GM23338 (cell line): Measurements from ENCODE around the gene METTL24. TPM values are rescaled to one million over a fixed set of nuclear protein-coding genes. Genes with fewer than 3 reads are reported as not detected.

Experiments
- ATAC-seq: fragments of 200-7000 bp; cut with Tn5 transposase; 3 replicates; pipeline ENCODE4 v1.9.1; 2020
- DNase-seq: peaks from one replicate; pipeline ENCODE4 v3.0.0-alpha.2; 2015; ENCODE audit warnings: low spot score
- H2AFZ ChIP-seq: fragments of 200-600 bp; sonication (generic); 2 replicates; pipeline ENCODE4 v1.8.0; 2016; ENCODE audit warnings: antibody characterized with exemption, mild to moderate bottlenecking, moderate library complexity
- H3F3A ChIP-seq: fragments of 200-600 bp; sonication (generic); replicated peaks from 2 replicates; pipeline ENCODE4 v1.8.0; 2017; ENCODE audit warnings: antibody characterized with exemption, mixed run types, low read depth
- H3K27ac ChIP-seq: fragments of 200-600 bp; sonication (generic); 2 replicates; pipeline ENCODE4 v1.6.1; 2016; ENCODE audit warnings: low read depth
- H3K27me3 ChIP-seq: fragments of 200-600 bp; sonication (generic); 2 replicates; pipeline ENCODE4 v1.8.0; 2016; ENCODE audit warnings: mild to moderate bottlenecking, mixed run types, moderate library complexity; ENCODE audit not compliant: insufficient read depth
- H3K36me3 ChIP-seq: fragments of 200-600 bp; sonication (generic); 2 replicates; pipeline ENCODE4 v1.8.0; 2016; ENCODE audit warnings: mild to moderate bottlenecking; ENCODE audit not compliant: insufficient read depth
- H3K4me1 ChIP-seq: fragments of 200-600 bp; sonication (generic); 2 replicates; pipeline ENCODE4 v1.8.0; 2016; ENCODE audit warnings: mild to moderate bottlenecking, moderate library complexity; ENCODE audit not compliant: insufficient read depth
- H3K4me2 ChIP-seq: fragments of 200-600 bp; sonication (generic); 2 replicates; pipeline ENCODE4 v1.7.1; 2017; ENCODE audit warnings: mixed run types
- H3K4me3 ChIP-seq: fragments of 200-600 bp; sonication (generic); 2 replicates; pipeline ENCODE4 v1.6.1; 2016; ENCODE audit warnings: mixed run types
- H3K79me2 ChIP-seq: fragments of 200-600 bp; sonication (generic); replicated peaks from 2 replicates; pipeline ENCODE4 v1.8.0; 2017; ENCODE audit warnings: mild to moderate bottlenecking; ENCODE audit not compliant: insufficient read depth
- H3K9me2 ChIP-seq: fragments of 200-600 bp; sonication (generic); 2 replicates; pipeline ENCODE4 v1.8.0; 2017; ENCODE audit not compliant: insufficient read depth
- H4K20me1 ChIP-seq: fragments of 200-600 bp; sonication (generic); replicated peaks from 2 replicates; pipeline ENCODE4 v1.8.0; 2017; ENCODE audit warnings: mild to moderate bottlenecking; ENCODE audit not compliant: insufficient read depth
- H3K27ac Mint-ChIP-seq: 2 replicates; pipeline ENCODE4 v1.8.0; 2020; ENCODE audit warnings: inconsistent platforms, mild to moderate bottlenecking, moderate library complexity, mixed read lengths
- H3K27me3 Mint-ChIP-seq: 3 replicates; pipeline ENCODE4 v1.8.0; 2022; ENCODE audit warnings: low read depth, mild to moderate bottlenecking, moderate library complexity, mixed read lengths, inconsistent platforms; ENCODE audit not compliant: insufficient read depth, poor library complexity
- H3K36me3 Mint-ChIP-seq: 3 replicates; pipeline ENCODE4 v1.8.0; 2021; ENCODE audit warnings: low read depth, mild to moderate bottlenecking, inconsistent platforms, moderate library complexity, mixed read lengths
- H3K4me1 Mint-ChIP-seq: 3 replicates; pipeline ENCODE4 v1.8.0; 2020; ENCODE audit warnings: mild to moderate bottlenecking, inconsistent platforms, mixed read lengths
- H3K4me3 Mint-ChIP-seq: 3 replicates; pipeline ENCODE4 v1.8.0; 2021; ENCODE audit warnings: moderate library complexity, mild to moderate bottlenecking, inconsistent platforms, mixed read lengths
- H3K9me3 Mint-ChIP-seq: 3 replicates; pipeline ENCODE4 v1.8.0; 2020; ENCODE audit warnings: moderate library complexity, mild to moderate bottlenecking, inconsistent platforms, mixed read lengths
- CREB1 ChIP-seq: fragments of 250-450 bp; sonication (Bioruptor Pico); IDR thresholded peaks from 2 replicates; pipeline ENCODE4 v1.5.0; 2020; ENCODE audit warnings: low read depth, mild to moderate bottlenecking, moderate library complexity
- EZH2 ChIP-seq: fragments of 200-600 bp; sonication (generic); IDR thresholded peaks from one replicate; pipeline ENCODE4 v1.8.0; 2017; ENCODE audit warnings: antibody characterized with exemption, mild to moderate bottlenecking, low read depth; ENCODE audit not compliant: unreplicated experiment
- EZH2phosphoT487 ChIP-seq: fragments of 200-600 bp; sonication (generic); IDR thresholded peaks from one replicate; pipeline ENCODE4 v1.8.1; 2018; ENCODE audit warnings: antibody characterized with exemption; ENCODE audit not compliant: unreplicated experiment
- JUNB ChIP-seq: IDR thresholded peaks from one replicate; pipeline ENCODE4 v1.6.1; 2016; ENCODE audit warnings: antibody characterized with exemption; ENCODE audit not compliant: unreplicated experiment
- POLR2AphosphoS5 ChIP-seq: IDR thresholded peaks from 2 replicates; pipeline ENCODE4 v1.6.1; 2016; ENCODE audit warnings: antibody characterized with exemption, low read depth
- ZNF331 ChIP-seq: fragments of 250-450 bp; sonication (Bioruptor Pico); IDR thresholded peaks from 2 replicates; pipeline ENCODE4 v1.5.0; 2020; ENCODE audit warnings: low read depth, mild to moderate bottlenecking, moderate library complexity
- polyA plus RNA-seq: library from polyadenylated mRNA; unstranded; fragments of >200 nt; fragmentation: Nextera tagmentation; extraction: Ambion mirVana; gene quantifications from 2 replicates; pipeline ENCODE4 v1.2.1, GENCODE V29; 2016
- total RNA-seq: library from RNA; depleted of rRNA; stranded (reverse); fragments of >200 nt; shearing (Covaris generic); gene quantifications from 2 replicates; pipeline ENCODE4 v1.2.3, GENCODE V29; 2014
- TF ChIP-seq, protein P1 (sequence below), 2 experiments: fragments of 200-600 bp in 1 of 2; sonication (generic) in 1 of 2; conservative IDR thresholded peaks; 2 replicates each; pipeline versions ENCODE4 v1.5.1 to v1.6.1; 2016 to 2017; ENCODE audit warnings: antibody characterized with exemption in 2 of 2, low read depth in 2 of 2, mild to moderate bottlenecking in 2 of 2, moderate library complexity in 1 of 2
- TF ChIP-seq, protein P2 (sequence below): fragments of 250-450 bp; sonication (Bioruptor Pico); IDR thresholded peaks from 2 replicates; pipeline ENCODE4 v1.5.0; 2020; ENCODE audit warnings: mild to moderate bottlenecking, moderate library complexity
- TF ChIP-seq, protein P3 (sequence below): IDR thresholded peaks from one replicate; pipeline ENCODE4 v1.6.1; 2018; ENCODE audit warnings: antibody characterized with exemption; ENCODE audit not compliant: unreplicated experiment

METTL24 gene
- total and polyA plus RNA-seq, 2 experiments from 2014 or later = 0.35 TPM; not detected in 1

DNA sequence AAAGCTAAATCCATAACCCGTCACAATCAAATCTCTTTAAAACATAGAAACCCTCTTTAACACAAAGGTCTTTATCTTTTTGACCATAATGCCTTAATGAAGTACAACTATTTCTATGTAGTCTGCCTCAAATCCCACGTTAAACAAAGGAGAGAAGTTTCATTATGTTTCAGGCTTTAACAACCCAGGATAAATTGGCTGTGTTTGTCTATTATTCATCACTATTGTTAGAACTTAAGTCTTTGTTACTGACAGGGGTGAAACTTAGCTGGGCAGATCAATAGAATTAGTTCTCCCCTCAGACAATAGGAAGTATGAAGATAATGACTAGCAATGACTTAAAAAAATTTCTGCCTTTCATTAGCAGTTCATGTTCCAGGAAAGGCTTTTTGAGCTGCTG lies 10.1 kb upstream of the METTL24 start:
- Histone ChIP-seq H3K27me3 (no peaks in the 10 kb centered on the region), H3K79me2 (no peaks in the 10 kb centered on the region), H3K9me2 (0 out of 2 replicates have a peak, but pooled peaks cover 3% of the 10 kb centered on the region), H3K4me2 (no peak overlapping the region), H3F3A (no peaks in the 10 kb centered on the region), H3K27ac (no peak overlapping the region), H4K20me1 (no peaks in the 10 kb centered on the region), H2AFZ (no peak overlapping the region), H3K4me1 (peaks cover 16% of the 10 kb centered on the region), H3K4me3 (no peak overlapping the region), H3K36me3 (no peaks in the 10 kb centered on the region)
- peaks cover 18% of the 10 kb centered on the region; the same call in 2 of the 3 replicates for H3K4me1 Mint-ChIP-seq
- H3K9me3 Mint-ChIP-seq = no peaks in the 10 kb centered on the region
- no peak for DNase-seq
- no peak overlapping the region for H3K4me3 Mint-ChIP-seq
- no peak for ATAC-seq
- H3K36me3 Mint-ChIP-seq = no peaks in the 10 kb centered on the region
- no peak for TF ChIP-seq EZH2phosphoT487
- TF ChIP-seq, protein P1, sequence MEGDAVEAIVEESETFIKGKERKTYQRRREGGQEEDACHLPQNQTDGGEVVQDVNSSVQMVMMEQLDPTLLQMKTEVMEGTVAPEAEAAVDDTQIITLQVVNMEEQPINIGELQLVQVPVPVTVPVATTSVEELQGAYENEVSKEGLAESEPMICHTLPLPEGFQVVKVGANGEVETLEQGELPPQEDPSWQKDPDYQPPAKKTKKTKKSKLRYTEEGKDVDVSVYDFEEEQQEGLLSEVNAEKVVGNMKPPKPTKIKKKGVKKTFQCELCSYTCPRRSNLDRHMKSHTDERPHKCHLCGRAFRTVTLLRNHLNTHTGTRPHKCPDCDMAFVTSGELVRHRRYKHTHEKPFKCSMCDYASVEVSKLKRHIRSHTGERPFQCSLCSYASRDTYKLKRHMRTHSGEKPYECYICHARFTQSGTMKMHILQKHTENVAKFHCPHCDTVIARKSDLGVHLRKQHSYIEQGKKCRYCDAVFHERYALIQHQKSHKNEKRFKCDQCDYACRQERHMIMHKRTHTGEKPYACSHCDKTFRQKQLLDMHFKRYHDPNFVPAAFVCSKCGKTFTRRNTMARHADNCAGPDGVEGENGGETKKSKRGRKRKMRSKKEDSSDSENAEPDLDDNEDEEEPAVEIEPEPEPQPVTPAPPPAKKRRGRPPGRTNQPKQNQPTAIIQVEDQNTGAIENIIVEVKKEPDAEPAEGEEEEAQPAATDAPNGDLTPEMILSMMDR (conservative IDR thresholded peaks at IDR 0.05; ENCODE audit: low read depth in 2 of 2) = no peak
- no peak for TF ChIP-seq POLR2AphosphoS5
- TF ChIP-seq, protein P2, sequence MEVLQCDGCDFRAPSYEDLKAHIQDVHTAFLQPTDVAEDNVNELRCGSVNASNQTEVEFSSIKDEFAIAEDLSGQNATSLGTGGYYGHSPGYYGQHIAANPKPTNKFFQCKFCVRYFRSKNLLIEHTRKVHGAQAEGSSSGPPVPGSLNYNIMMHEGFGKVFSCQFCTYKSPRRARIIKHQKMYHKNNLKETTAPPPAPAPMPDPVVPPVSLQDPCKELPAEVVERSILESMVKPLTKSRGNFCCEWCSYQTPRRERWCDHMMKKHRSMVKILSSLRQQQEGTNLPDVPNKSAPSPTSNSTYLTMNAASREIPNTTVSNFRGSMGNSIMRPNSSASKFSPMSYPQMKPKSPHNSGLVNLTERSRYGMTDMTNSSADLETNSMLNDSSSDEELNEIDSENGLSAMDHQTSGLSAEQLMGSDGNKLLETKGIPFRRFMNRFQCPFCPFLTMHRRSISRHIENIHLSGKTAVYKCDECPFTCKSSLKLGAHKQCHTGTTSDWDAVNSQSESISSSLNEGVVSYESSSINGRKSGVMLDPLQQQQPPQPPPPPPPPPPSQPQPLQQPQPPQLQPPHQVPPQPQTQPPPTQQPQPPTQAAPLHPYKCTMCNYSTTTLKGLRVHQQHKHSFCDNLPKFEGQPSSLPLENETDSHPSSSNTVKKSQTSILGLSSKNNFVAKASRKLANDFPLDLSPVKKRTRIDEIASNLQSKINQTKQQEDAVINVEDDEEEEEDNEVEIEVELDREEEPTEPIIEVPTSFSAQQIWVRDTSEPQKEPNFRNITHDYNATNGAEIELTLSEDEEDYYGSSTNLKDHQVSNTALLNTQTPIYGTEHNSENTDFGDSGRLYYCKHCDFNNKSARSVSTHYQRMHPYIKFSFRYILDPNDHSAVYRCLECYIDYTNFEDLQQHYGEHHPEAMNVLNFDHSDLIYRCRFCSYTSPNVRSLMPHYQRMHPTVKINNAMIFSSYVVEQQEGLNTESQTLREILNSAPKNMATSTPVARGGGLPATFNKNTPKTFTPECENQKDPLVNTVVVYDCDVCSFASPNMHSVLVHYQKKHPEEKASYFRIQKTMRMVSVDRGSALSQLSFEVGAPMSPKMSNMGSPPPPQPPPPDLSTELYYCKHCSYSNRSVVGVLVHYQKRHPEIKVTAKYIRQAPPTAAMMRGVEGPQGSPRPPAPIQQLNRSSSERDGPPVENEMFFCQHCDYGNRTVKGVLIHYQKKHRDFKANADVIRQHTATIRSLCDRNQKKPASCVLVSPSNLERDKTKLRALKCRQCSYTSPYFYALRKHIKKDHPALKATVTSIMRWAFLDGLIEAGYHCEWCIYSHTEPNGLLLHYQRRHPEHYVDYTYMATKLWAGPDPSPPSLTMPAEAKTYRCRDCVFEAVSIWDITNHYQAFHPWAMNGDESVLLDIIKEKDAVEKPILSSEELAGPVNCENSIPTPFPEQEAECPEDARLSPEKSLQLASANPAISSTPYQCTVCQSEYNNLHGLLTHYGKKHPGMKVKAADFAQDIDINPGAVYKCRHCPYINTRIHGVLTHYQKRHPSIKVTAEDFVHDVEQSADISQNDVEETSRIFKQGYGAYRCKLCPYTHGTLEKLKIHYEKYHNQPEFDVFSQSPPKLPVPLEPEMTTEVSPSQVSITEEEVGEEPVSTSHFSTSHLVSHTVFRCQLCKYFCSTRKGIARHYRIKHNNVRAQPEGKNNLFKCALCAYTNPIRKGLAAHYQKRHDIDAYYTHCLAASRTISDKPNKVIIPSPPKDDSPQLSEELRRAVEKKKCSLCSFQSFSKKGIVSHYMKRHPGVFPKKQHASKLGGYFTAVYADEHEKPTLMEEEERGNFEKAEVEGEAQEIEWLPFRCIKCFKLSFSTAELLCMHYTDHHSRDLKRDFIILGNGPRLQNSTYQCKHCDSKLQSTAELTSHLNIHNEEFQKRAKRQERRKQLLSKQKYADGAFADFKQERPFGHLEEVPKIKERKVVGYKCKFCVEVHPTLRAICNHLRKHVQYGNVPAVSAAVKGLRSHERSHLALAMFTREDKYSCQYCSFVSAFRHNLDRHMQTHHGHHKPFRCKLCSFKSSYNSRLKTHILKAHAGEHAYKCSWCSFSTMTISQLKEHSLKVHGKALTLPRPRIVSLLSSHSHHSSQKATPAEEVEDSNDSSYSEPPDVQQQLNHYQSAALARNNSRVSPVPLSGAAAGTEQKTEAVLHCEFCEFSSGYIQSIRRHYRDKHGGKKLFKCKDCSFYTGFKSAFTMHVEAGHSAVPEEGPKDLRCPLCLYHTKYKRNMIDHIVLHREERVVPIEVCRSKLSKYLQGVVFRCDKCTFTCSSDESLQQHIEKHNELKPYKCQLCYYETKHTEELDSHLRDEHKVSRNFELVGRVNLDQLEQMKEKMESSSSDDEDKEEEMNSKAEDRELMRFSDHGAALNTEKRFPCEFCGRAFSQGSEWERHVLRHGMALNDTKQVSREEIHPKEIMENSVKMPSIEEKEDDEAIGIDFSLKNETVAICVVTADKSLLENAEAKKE (CRISPR knock-in tag) = no peak
- TF ChIP-seq CREB1 (CRISPR knock-in tag) = no peak
- TF ChIP-seq JUNB = no peak
- no peak for TF ChIP-seq EZH2
- no peak for TF ChIP-seq ZNF331 (CRISPR knock-in tag)
- TF ChIP-seq, protein P3, sequence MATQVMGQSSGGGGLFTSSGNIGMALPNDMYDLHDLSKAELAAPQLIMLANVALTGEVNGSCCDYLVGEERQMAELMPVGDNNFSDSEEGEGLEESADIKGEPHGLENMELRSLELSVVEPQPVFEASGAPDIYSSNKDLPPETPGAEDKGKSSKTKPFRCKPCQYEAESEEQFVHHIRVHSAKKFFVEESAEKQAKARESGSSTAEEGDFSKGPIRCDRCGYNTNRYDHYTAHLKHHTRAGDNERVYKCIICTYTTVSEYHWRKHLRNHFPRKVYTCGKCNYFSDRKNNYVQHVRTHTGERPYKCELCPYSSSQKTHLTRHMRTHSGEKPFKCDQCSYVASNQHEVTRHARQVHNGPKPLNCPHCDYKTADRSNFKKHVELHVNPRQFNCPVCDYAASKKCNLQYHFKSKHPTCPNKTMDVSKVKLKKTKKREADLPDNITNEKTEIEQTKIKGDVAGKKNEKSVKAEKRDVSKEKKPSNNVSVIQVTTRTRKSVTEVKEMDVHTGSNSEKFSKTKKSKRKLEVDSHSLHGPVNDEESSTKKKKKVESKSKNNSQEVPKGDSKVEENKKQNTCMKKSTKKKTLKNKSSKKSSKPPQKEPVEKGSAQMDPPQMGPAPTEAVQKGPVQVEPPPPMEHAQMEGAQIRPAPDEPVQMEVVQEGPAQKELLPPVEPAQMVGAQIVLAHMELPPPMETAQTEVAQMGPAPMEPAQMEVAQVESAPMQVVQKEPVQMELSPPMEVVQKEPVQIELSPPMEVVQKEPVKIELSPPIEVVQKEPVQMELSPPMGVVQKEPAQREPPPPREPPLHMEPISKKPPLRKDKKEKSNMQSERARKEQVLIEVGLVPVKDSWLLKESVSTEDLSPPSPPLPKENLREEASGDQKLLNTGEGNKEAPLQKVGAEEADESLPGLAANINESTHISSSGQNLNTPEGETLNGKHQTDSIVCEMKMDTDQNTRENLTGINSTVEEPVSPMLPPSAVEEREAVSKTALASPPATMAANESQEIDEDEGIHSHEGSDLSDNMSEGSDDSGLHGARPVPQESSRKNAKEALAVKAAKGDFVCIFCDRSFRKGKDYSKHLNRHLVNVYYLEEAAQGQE = no peak
- H3K27ac Mint-ChIP-seq = no peak overlapping the region
- no peaks in the 10 kb centered on the region for H3K27me3 Mint-ChIP-seq
